ENCODE results near the gene ZDHHC8. TPM values are rescaled to one million over a fixed set of nuclear protein-coding genes. Genes with fewer than 3 reads are reported as not detected.

The ZDHHC8 gene
- total RNA-seq, 2 donors from 2014 or later: 20.0 to 21.4 TPM

MicroRNA genes within 50 kb of the gene (microRNA counts, 767-probe panel; counts per million panel counts)
- microRNA hsa-miR-1306-3p: 0 to 736 counts per million in 2 donors

Small RNA genes lying within 50 kb of the gene (microRNA-seq; reads per million reads assigned to microRNA genes)
- gene MIR6816 (ENCODE audit: borderline number of aligned reads in 2 of 2, borderline replicate concordance in 2 of 2): 0 to 0.45 reads per million in 2 donors

Small RNA genes lying within 50 kb of the gene (small RNA-seq; reads per million reads assigned to genes)
- not detected for gene MIR6816
- gene RF00599: not detected

Other genes with a start within 250 kb of the ZDHHC8 start
- gene COMT, start 190.0 kb upstream of the ZDHHC8 start, total RNA-seq: 10 to 100 TPM; 85.6 to 98.2 TPM
- 10 to 100 TPM; 22.1 to 23.6 TPM for gene TXNRD2, start 190.0 kb upstream of the ZDHHC8 start, total RNA-seq
- gene ARVCF, start 115.0 kb upstream of the ZDHHC8 start, total RNA-seq: 100 to 1,000 TPM in 1 of 2 donors, 10 to 100 TPM in 1; 36.6 to 150 TPM
- 10 to 100 TPM; 10.5 to 19.7 TPM for gene TANGO2, start 110.7 kb upstream of the ZDHHC8 start, total RNA-seq
- gene DGCR8, start 51.6 kb upstream of the ZDHHC8 start, total RNA-seq: 10 to 100 TPM; 25.7 to 53.4 TPM
- 100 to 1,000 TPM in 1 of 2 donors, 10 to 100 TPM in 1; 69.3 to 134 TPM for gene RANBP1, start 15.7 kb upstream of the ZDHHC8 start, total RNA-seq
- gene TRMT2A, start 14.6 kb upstream of the ZDHHC8 start, total RNA-seq: 10 to 100 TPM; 76.8 to 98.6 TPM
- not detected for gene CCDC188, start 19.3 kb downstream of the ZDHHC8 start, total RNA-seq
- 1 to 10 TPM in 1 of 2 donors, under 1 TPM in 1; 0.66 to 1.8 TPM for gene RTN4R, start 136.5 kb downstream of the ZDHHC8 start, total RNA-seq
- gene DGCR6L, start 188.3 kb downstream of the ZDHHC8 start, total RNA-seq: 10 to 100 TPM; 24.4 to 52.4 TPM